Vagina (tissue), 2 donors: Measurements from ENCODE around the gene ZCCHC14.

Experiments used
- POLR2A ChIP-seq, 2 donors: fragments of 450-650 bp; IDR thresholded peaks; one replicate each; pipeline ENCODE4 v1.6.1; 2017; ENCODE audit warnings: antibody characterized with exemption in 2 of 2, mild to moderate bottlenecking in 2 of 2, moderate library complexity in 2 of 2
- POLR2AphosphoS5 ChIP-seq, 2 donors: sonication (generic); formaldehyde crosslinking; IDR thresholded peaks; one replicate each; pipeline ENCODE4 v1.9.0; 2017; ENCODE audit warnings: antibody characterized with exemption in 2 of 2, mild to moderate bottlenecking in 2 of 2, low read depth in 1 of 2; ENCODE audit not compliant: insufficient read depth in 1 of 2
- TF ChIP-seq, protein P1 (sequence below), 3 experiments: fragments of 450-650 bp in 2 of 3; fragments of 200-600 bp in 1 of 3; sonication (generic) in 1 of 3; IDR thresholded peaks; one replicate each; pipeline ENCODE4 v1.5.1; 2017 to 2019; ENCODE audit warnings: antibody characterized with exemption in 3 of 3, mild to moderate bottlenecking in 2 of 3, moderate library complexity in 2 of 3

DNA sequence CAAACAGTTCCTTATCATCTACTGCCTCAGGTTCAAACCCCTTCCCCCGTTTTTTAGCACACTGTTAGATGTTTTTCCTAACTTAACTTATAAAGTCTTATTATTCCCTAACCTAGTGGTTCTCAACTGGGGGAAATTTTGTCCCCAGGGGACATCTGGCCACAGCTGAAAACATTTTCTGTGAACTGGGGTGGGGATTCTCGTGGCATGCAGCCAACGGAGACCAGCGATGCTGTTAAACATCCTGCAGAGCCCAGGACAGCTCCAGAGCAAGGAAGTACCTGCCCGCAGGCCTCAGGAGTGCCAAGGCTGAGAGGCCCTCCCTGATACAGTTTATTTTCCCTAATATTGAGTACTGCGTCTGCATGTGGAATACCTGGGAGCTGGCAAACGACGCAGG lies 24.3 kb downstream of the ZCCHC14 start:
- no peak for TF ChIP-seq POLR2A (IDR thresholded peaks at IDR 0.05)
- TF ChIP-seq, protein P1, sequence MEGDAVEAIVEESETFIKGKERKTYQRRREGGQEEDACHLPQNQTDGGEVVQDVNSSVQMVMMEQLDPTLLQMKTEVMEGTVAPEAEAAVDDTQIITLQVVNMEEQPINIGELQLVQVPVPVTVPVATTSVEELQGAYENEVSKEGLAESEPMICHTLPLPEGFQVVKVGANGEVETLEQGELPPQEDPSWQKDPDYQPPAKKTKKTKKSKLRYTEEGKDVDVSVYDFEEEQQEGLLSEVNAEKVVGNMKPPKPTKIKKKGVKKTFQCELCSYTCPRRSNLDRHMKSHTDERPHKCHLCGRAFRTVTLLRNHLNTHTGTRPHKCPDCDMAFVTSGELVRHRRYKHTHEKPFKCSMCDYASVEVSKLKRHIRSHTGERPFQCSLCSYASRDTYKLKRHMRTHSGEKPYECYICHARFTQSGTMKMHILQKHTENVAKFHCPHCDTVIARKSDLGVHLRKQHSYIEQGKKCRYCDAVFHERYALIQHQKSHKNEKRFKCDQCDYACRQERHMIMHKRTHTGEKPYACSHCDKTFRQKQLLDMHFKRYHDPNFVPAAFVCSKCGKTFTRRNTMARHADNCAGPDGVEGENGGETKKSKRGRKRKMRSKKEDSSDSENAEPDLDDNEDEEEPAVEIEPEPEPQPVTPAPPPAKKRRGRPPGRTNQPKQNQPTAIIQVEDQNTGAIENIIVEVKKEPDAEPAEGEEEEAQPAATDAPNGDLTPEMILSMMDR (IDR thresholded peaks at IDR 0.05), result no peak
- TF ChIP-seq POLR2AphosphoS5 (IDR thresholded peaks at IDR 0.05; ENCODE audit: insufficient read depth in 1 of 2, low read depth in 1 of 2), result no peak
